Measurements from ENCODE around the gene BACH1.

Gene BACH1

GRCh38 chr21:29359718-29360117 lies 61.0 kb downstream of the BACH1 start:
- H3K4me3 ChIP-seq (ENCODE audit: low read length) = no peak overlapping the region
- TF ChIP-seq CTCF (conservative IDR thresholded peaks at IDR 0.05; ENCODE audit: low read length) = no peak
- no peak for DNase-seq (ENCODE audit: low read depth)

GRCh38 chr21:29360799-29361765 lies 62.4 kb downstream of the BACH1 start:
- DNase-seq (ENCODE audit: low read depth) = no peak
- no peak overlapping the region for H3K4me3 ChIP-seq (ENCODE audit: low read length)
- no peak for TF ChIP-seq CTCF (conservative IDR thresholded peaks at IDR 0.05; ENCODE audit: low read length)

GRCh38 chr21:29362758-29363157 lies 64.0 kb downstream of the BACH1 start:
- TF ChIP-seq CTCF (conservative IDR thresholded peaks at IDR 0.05; ENCODE audit: low read length) = no peak
- H3K4me3 ChIP-seq (ENCODE audit: low read length) = no peak overlapping the region
- DNase-seq (ENCODE audit: low read depth) = no peak

- no peak for DNase-seq (ENCODE audit: low read depth)
- H3K4me3 ChIP-seq (ENCODE audit: low read length) = no peak overlapping the region
- TF ChIP-seq CTCF (conservative IDR thresholded peaks at IDR 0.05; ENCODE audit: low read length) = no peak
These were observed 67.0 kb downstream of the BACH1 start for GRCh38 chr21:29365661-29366265.

GRCh38 chr21:29366532-29366931 lies 67.8 kb downstream of the BACH1 start:
- no peak overlapping the region for H3K4me3 ChIP-seq (ENCODE audit: low read length)
- DNase-seq (ENCODE audit: low read depth) = no peak

GRCh38 chr21:29367335-29367734 lies 68.6 kb downstream of the BACH1 start:
- no peak overlapping the region for H3K4me3 ChIP-seq (ENCODE audit: low read length)
- TF ChIP-seq CTCF (conservative IDR thresholded peaks at IDR 0.05; ENCODE audit: low read length) = no peak

More at GRCh38 chr21:29366532-29366931, 67.8 kb downstream of the BACH1 start:
- no peak for TF ChIP-seq CTCF (conservative IDR thresholded peaks at IDR 0.05; ENCODE audit: low read length)

GRCh38 chr21:29368906-29369305 lies 70.2 kb downstream of the BACH1 start:
- TF ChIP-seq CTCF (conservative IDR thresholded peaks at IDR 0.05; ENCODE audit: low read length) = no peak
- DNase-seq (ENCODE audit: low read depth) = no peak
- H3K4me3 ChIP-seq (ENCODE audit: low read length) = no peak overlapping the region

More at GRCh38 chr21:29367335-29367734, 68.6 kb downstream of the BACH1 start:
- DNase-seq (ENCODE audit: low read depth) = no peak
